HG03066 (cell line): ENCODE results near the gene FBXO5.
"Not testable (repeated sequence)": the region's sequence is repeated elsewhere in the genome, so short reads cannot be mapped to it uniquely, and the experiment has no call there.

Experiments used
- ATAC-seq: cut with Tn5 transposase; IDR thresholded peaks from one replicate; pipeline ENCODE4 v1.9.1; 2021; ENCODE audit warnings: low read depth; ENCODE audit not compliant: unreplicated experiment

The FBXO5 gene

GRCh38 chr6:152982904-152983636, at the start of gene FBXO5:
Gene FBXO5, minus strand, starts transcription at chr6:152983041. Its CDS starts 82 bp downstream, at chr6:152982959.
- peak; percentile 75 for ATAC-seq

- ATAC-seq = no peak
Observed at GRCh38 chr6:153032255-153032882, 49.5 kb upstream of the FBXO5 start.

GRCh38 chr6:153031335-153031955, 48.6 kb upstream of the FBXO5 start:
- no peak for ATAC-seq

- no peak for ATAC-seq
Observed at GRCh38 chr6:153028963-153029362, 46.1 kb upstream of the FBXO5 start.

GRCh38 chr6:153028286-153028685, 45.4 kb upstream of the FBXO5 start:
- no peak for ATAC-seq

- no peak for ATAC-seq
Observed at GRCh38 chr6:153027480-153027879, 44.6 kb upstream of the FBXO5 start.

- ATAC-seq = peak; percentile 6
Observed at GRCh38 chr6:153024709-153025017, 41.8 kb upstream of the FBXO5 start.

GRCh38 chr6:153023977-153024708, 41.3 kb upstream of the FBXO5 start:
- ATAC-seq = peak; percentile 100

- no peak for ATAC-seq
Observed at GRCh38 chr6:153018355-153018754, 35.5 kb upstream of the FBXO5 start.

- ATAC-seq = no peak
Observed at GRCh38 chr6:153016846-153017245, 34.0 kb upstream of the FBXO5 start.

- no peak for ATAC-seq
Observed at GRCh38 chr6:153015094-153015640, 32.3 kb upstream of the FBXO5 start.

- ATAC-seq = no peak
Observed at GRCh38 chr6:153013438-153013837, 30.6 kb upstream of the FBXO5 start.

- no peak for ATAC-seq
Observed at GRCh38 chr6:153012856-153013255, 30.0 kb upstream of the FBXO5 start.

- ATAC-seq = peak; percentile 4
Observed at GRCh38 chr6:153003366-153003690, 20.5 kb upstream of the FBXO5 start.

GRCh38 chr6:153002613-153003365, 19.9 kb upstream of the FBXO5 start, which contains the start of gene MTRF1L:
Gene MTRF1L, minus strand, starts transcription at chr6:153002709. Its CDS starts 24 bp downstream, at chr6:153002685.
- peak; percentile 92 for ATAC-seq

- peak; percentile 24 for ATAC-seq
Observed at GRCh38 chr6:153001767-153002612, 19.1 kb upstream of the FBXO5 start.

GRCh38 chr6:153000790-153001189, 17.9 kb upstream of the FBXO5 start:
- not testable (repeated sequence) for ATAC-seq

- ATAC-seq = no peak
Observed at GRCh38 chr6:153000243-153000642, 17.4 kb upstream of the FBXO5 start.

- ATAC-seq = not testable (repeated sequence)
Observed at GRCh38 chr6:152999538-152999937, 16.7 kb upstream of the FBXO5 start.
